ENCODE data around the gene CRYBG1.

Gene CRYBG1

DNA sequence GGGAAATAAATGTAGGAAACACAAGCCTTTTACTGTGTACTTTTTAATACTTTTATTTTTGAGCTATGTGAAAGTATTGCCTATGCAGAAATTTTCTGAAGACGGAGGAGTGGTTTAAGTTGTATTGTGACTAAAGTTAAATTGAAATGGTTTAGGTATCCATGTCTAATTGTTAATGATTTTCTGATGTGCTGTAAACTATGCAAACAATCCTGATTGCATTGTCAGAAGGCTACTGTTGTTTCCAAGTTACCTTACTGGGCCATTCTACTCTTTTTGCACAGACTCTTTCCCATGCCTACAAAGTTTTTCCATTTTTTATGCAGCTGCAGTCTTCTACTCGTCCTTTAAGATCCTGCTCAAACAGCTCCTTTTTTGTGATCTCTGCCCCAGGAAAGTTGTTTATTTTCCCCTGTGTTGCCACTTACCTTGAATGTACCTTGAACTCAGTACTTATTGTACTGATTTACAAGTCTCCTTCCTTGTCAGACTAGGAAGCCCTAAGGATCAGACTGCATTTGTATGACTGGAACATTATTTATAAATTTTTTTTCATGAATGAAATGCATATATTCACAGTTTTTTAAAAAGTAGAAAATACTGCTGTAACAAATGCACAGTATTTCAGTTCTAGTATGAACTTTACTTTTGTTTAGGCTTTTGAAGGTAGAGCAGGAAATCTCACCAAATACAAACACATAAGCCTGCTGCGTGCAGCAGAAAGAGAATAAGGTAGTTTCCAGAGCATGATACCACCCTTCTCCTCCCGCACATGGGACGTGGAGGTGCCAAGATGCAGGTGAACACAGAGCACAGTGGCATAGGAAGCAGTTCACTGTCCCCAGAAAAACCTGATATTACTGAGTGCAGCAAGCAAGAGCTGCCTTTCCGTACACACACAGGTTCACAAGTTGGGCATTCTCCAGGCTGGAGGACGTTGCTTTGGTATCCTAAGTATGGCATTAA lies 97.8 kb downstream of the CRYBG1 start:
- POLR2A ChIA-PET: no interaction called here
- DNase-seq (ENCODE audit: extremely low spot score): no peak
- TF ChIP-seq, protein P1, sequence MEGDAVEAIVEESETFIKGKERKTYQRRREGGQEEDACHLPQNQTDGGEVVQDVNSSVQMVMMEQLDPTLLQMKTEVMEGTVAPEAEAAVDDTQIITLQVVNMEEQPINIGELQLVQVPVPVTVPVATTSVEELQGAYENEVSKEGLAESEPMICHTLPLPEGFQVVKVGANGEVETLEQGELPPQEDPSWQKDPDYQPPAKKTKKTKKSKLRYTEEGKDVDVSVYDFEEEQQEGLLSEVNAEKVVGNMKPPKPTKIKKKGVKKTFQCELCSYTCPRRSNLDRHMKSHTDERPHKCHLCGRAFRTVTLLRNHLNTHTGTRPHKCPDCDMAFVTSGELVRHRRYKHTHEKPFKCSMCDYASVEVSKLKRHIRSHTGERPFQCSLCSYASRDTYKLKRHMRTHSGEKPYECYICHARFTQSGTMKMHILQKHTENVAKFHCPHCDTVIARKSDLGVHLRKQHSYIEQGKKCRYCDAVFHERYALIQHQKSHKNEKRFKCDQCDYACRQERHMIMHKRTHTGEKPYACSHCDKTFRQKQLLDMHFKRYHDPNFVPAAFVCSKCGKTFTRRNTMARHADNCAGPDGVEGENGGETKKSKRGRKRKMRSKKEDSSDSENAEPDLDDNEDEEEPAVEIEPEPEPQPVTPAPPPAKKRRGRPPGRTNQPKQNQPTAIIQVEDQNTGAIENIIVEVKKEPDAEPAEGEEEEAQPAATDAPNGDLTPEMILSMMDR (IDR thresholded peaks at IDR 0.05; ENCODE audit: control extremely low read depth, extremely low read depth, low read depth, missing control alignments): no peak
- CTCF ChIA-PET: interaction anchor here (0.7 to 1.8 kb wide), 7 partner anchors 11 to 539 kb away, joined by 3 to 6 read pairs (median 3); no protein-coding TSS in a partner anchor

DNA sequence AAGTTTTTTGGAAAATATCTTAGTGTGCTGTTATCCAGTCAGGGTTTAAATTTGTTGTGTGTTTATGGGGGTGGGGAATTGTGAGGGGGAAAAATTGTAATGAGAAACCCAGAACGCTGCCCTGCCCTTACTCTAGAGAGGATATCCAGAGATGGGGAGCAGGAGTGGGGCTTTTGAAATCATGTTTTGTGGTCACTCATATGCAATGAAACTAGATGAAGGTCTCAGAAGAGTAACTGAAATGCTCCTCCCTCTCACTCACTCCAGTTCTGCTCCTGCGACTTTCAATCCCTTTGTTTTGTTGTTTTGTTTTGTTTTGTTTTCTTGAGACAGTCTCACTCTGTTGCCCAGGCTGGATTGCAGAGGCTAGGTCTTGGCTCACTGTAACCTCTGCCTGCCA lies 100.0 kb downstream of the CRYBG1 start:
- TF ChIP-seq, protein P1 (IDR thresholded peaks at IDR 0.05; ENCODE audit: control extremely low read depth, extremely low read depth, low read depth, missing control alignments): no peak
- ChIA-PET POLR2A (no interaction called here), CTCF (interaction anchor here (0.9 to 2.6 kb wide), 3 partner anchors 11 to 15 kb away, joined by 5 to 9 read pairs (median 7); no protein-coding TSS in a partner anchor)
- no peak for DNase-seq (ENCODE audit: extremely low spot score)

DNA sequence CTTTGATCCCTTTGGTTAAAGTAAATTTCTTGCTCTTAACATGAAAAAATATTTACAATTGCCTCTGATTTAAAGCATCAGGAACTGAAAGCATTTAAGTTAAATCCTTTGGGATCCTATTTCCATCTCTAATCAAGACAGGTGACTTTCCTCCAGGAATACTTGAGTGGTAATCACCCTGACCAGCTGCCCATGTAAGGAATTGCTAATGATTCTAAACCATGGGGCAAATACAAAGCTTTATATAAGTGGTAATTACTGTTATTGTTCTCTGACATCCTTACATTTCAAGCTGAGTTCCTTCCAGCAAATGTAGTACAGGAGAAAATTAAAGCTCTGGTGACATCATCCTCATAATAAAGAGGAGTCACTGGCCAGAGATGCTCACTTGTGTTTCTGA lies 100.6 kb downstream of the CRYBG1 start:
- no peak for DNase-seq (ENCODE audit: extremely low spot score)
- ChIA-PET CTCF (interaction anchor here (1.0 to 2.6 kb wide), 4 partner anchors 11 to 105 kb away, joined by 3 to 9 read pairs (median 8); no protein-coding TSS in a partner anchor), POLR2A (no interaction called here)
- TF ChIP-seq, protein P1 (IDR thresholded peaks at IDR 0.05; ENCODE audit: control extremely low read depth, extremely low read depth, low read depth, missing control alignments): no peak

DNA sequence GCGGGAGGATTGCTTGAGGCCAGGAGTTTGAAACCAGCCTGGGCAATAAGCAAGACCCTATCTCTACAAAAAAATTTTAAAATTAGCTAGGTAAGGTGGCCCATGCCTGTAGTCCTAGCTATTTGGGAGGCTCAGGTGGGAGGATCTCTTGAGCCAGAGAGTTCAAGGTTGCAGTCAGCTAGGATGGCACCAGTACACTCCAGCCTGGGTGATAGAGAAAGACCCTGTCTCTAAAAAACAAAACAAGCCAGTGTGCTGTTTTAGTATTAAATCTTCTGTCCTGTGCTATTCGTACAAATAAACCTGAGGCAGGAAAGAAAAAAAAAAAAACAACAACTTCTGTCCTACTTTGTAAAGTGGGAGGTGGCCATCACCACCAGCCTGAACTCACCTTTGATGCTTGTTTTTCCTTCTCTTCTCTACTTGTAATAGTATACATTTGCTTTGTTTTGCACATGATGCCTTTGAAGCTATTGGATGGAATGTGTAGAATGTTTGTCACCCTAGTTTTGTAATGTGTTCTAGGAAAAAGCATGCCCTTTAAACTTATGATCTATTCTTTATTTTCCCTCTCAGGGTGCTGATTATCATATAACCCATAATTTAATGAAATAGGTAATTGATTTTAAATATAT lies 102.5 kb downstream of the CRYBG1 start:
- no peak for DNase-seq (ENCODE audit: extremely low spot score)
- TF ChIP-seq, protein P1 (IDR thresholded peaks at IDR 0.05; ENCODE audit: control extremely low read depth, extremely low read depth, low read depth, missing control alignments): no peak
- ChIA-PET CTCF (interaction anchor here (1.4 to 2.6 kb wide), 5 partner anchors 10 to 514 kb away, joined by 3 to 10 read pairs (median 7); no protein-coding TSS in a partner anchor), POLR2A (no interaction called here)

DNA sequence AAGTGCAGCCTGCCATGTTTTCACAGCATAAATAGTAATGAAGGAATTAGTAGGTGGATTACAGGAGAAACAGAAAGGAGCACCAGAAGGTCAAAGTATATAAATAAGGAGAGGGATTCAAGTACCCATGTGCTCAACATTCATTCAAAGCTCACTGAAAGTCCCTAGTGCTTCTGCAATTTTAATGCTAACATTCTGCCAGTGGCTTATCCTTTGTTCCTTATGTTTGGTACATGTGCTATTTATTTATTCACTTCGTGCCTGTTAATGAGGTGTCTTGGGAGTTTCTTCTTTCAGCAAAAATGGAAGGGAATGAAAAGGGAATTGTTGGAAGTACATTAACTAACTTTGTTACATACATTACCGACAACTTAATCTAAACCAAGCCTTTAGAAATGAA lies 105.7 kb downstream of the CRYBG1 start:
- ChIA-PET POLR2A (no interaction called here), CTCF (interaction anchor here (1.6 to 1.8 kb wide), 2 partner anchors 12 to 21 kb away, joined by 4 to 6 read pairs; no protein-coding TSS in a partner anchor)
- TF ChIP-seq, protein P1 (IDR thresholded peaks at IDR 0.05; ENCODE audit: control extremely low read depth, extremely low read depth, low read depth, missing control alignments): no peak
- DNase-seq (ENCODE audit: extremely low spot score): no peak

DNA sequence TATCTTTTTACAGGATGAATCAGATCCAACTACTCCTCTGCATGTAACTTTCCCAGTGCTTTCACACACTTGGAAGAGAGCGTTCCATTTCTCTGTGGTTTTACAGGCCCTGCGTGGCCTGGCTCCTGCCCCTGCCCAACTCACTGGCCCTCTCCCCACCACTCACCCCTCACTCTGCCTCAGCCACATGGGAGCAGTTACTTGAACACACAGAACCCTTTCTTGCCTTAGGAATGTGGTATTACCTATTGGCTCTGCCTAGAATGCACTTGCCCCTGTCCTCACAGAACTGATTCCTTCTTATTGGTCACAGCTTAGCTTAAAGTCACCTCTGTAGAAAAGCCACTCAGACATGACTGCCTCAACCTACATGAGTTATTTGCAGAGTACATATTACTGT lies 108.4 kb downstream of the CRYBG1 start:
- CTCF ChIA-PET: interaction anchor here (1.0 to 2.3 kb wide), 2 partner anchors 9 to 24 kb away, joined by 3 to 6 read pairs; no protein-coding TSS in a partner anchor
- TF ChIP-seq, protein P1 (IDR thresholded peaks at IDR 0.05; ENCODE audit: control extremely low read depth, extremely low read depth, low read depth, missing control alignments): no peak
- POLR2A ChIA-PET: no interaction called here
- no peak for DNase-seq (ENCODE audit: extremely low spot score)
